Right atrium auricular region (tissue), 2 donors: ENCODE measurements around the gene ACSL5. TPM values are rescaled to one million over a fixed set of nuclear protein-coding genes. Genes with fewer than 3 reads are reported as not detected.
"Not testable (repeated sequence)": the region's sequence is repeated elsewhere in the genome, so short reads cannot be mapped to it uniquely, and the experiment has no call there.

Experiments
- DNase-seq: peaks from one replicate; pipeline ENCODE4 v3.0.0-alpha.2; 2019; ENCODE audit warnings: low spot score
- H3K27ac ChIP-seq, 2 donors: fragments of 200-600 bp; sonication (generic); 1 replicate in 1 of 2; 2 replicates in 1 of 2; pipeline ENCODE4 v1.5.1; 2016 to 2019
- H3K27me3 ChIP-seq, 2 donors: fragments of 200-600 bp; sonication (generic); one replicate each; pipeline versions ENCODE4 v1.5.1 to v1.6.0; 2017 to 2019
- H3K36me3 ChIP-seq: fragments of 200-600 bp; sonication (generic); one replicate; pipeline ENCODE4 v1.5.1; 2016
- H3K4me1 ChIP-seq, 2 donors: fragments of 200-600 bp; sonication (generic); one replicate each; pipeline versions ENCODE4 v1.5.1 to v1.6.0; 2017 to 2019
- H3K4me3 ChIP-seq, 2 donors: fragments of 200-600 bp; sonication (generic); 1 replicate in 1 of 2; 2 replicates in 1 of 2; pipeline ENCODE4 v1.5.1; 2017 to 2019; ENCODE audit warnings: mild to moderate bottlenecking in 1 of 2, moderate library complexity in 1 of 2
- H3K9me3 ChIP-seq, 2 donors: fragments of 200-600 bp; sonication (generic); one replicate each; pipeline ENCODE4 v1.5.1; 2019
- CTCF ChIP-seq, 2 donors: fragments of 200-600 bp; sonication (generic); IDR thresholded peaks; one replicate each; pipeline ENCODE4 v1.5.1; 2019; ENCODE audit warnings: antibody characterized with exemption in 2 of 2
- total RNA-seq, 2 donors: library from RNA; depleted of rRNA; stranded (reverse); fragments of >200 nt; gene quantifications; one replicate each; pipeline ENCODE4 v1.1.0, GENCODE V29; 2016

The ACSL5 gene
- total RNA-seq, 2 donors from 2014 or later: 9.2 to 12.0 TPM

- TF ChIP-seq CTCF (IDR thresholded peaks at IDR 0.05): no peak
- H3K36me3 ChIP-seq: no peaks in the 10 kb centered on the region
- no peak overlapping the region for H3K27ac ChIP-seq
- H3K27me3 ChIP-seq: no peaks in the 10 kb centered on the region
- H3K4me3 ChIP-seq: no peak overlapping the region
- no peaks in the 10 kb centered on the region for H3K9me3 ChIP-seq
- peak; percentile 30 for DNase-seq
- peaks cover 0 to 24% of the 10 kb centered on the region in 2 donors for H3K4me1 ChIP-seq
Observed at GRCh38 chr10:112366992-112367391, 6.9 kb upstream of the ACSL5 start.

GRCh38 chr10:112367516-112367915 is 6.4 kb upstream of the ACSL5 start:
- Histone ChIP-seq H3K9me3 (no peaks in the 10 kb centered on the region), H3K4me3 (no peak overlapping the region), H3K27me3 (no peaks in the 10 kb centered on the region), H3K27ac (no peak overlapping the region), H3K4me1 (peaks cover 0 to 18% of the 10 kb centered on the region in 2 donors), H3K36me3 (no peaks in the 10 kb centered on the region)
- DNase-seq: peak; percentile 34
- TF ChIP-seq CTCF (IDR thresholded peaks at IDR 0.05): no peak

- no peaks in the 10 kb centered on the region for H3K36me3 ChIP-seq
- no peak overlapping the region for H3K27ac ChIP-seq
- TF ChIP-seq CTCF (IDR thresholded peaks at IDR 0.05): no peak
- H3K4me3 ChIP-seq: no peak overlapping the region
- H3K4me1 ChIP-seq: peaks cover 0 to 4% of the 10 kb centered on the region in 2 donors
- H3K9me3 ChIP-seq: no peaks in the 10 kb centered on the region
- peak; percentile 38 for DNase-seq
- H3K27me3 ChIP-seq: no peaks in the 10 kb centered on the region
Observed at GRCh38 chr10:112369495-112370423, 4.2 kb upstream of the ACSL5 start.

GRCh38 chr10:112370424-112370819 is 3.5 kb upstream of the ACSL5 start:
- no peak for TF ChIP-seq CTCF (IDR thresholded peaks at IDR 0.05)
- H3K27me3 ChIP-seq: no peaks in the 10 kb centered on the region
- no peaks in the 10 kb centered on the region for H3K36me3 ChIP-seq
- DNase-seq: no peak
- no peaks in the 10 kb centered on the region for H3K9me3 ChIP-seq
- H3K4me3 ChIP-seq: no peak overlapping the region
- H3K4me1 ChIP-seq: peaks cover 0 to 4% of the 10 kb centered on the region in 2 donors
- H3K27ac ChIP-seq: no peak overlapping the region

- H3K27me3 ChIP-seq, H3K27ac ChIP-seq, H3K36me3 ChIP-seq, DNase-seq, H3K4me3 ChIP-seq, H3K9me3 ChIP-seq: not testable (repeated sequence)
- H3K4me1 ChIP-seq: peaks cover 0 to 13% of the 10 kb centered on the region in 2 donors
Observed at GRCh38 chr10:112371326-112371725, 2.6 kb upstream of the ACSL5 start.

GRCh38 chr10:112372182-112372810 is 1.6 kb upstream of the ACSL5 start:
- H3K4me1 ChIP-seq: peaks cover 0 to 20% of the 10 kb centered on the region in 2 donors
- not testable (repeated sequence) for H3K27me3 ChIP-seq, DNase-seq, H3K9me3 ChIP-seq, H3K36me3 ChIP-seq, H3K27ac ChIP-seq, H3K4me3 ChIP-seq
